ENCODE measurements around the gene NSMCE1.

- TF ChIP-seq CTCF (IDR thresholded peaks at IDR 0.05; ENCODE audit: low read depth, low read length) (no peak), EZH2phosphoT487 (IDR thresholded peaks at IDR 0.05; ENCODE audit: low read depth) (no peak)
These were observed 38.6 kb downstream of the NSMCE1 start for GRCh38 chr16:27229891-27230470.
